ENCODE data around the gene TMEM8B.

- TF ChIP-seq CTCF (IDR thresholded peaks at IDR 0.05; ENCODE audit: poor library complexity, severe bottlenecking) (no peak), EZH2 (IDR thresholded peaks at IDR 0.05; ENCODE audit: borderline replicate concordance, insufficient read depth, low read length, poor library complexity, severe bottlenecking) (no peak), REST (IDR thresholded peaks at IDR 0.05; ENCODE audit: borderline replicate concordance) (no peak), RAD21 (conservative IDR thresholded peaks at IDR 0.05) (no peak), EP300 (conservative IDR thresholded peaks at IDR 0.05; ENCODE audit: poor library complexity, severe bottlenecking) (no peak), POLR2AphosphoS5 (IDR thresholded peaks at IDR 0.05) (no peak), TAF1 (IDR thresholded peaks at IDR 0.05; ENCODE audit: low read depth) (no peak)
Measured at GRCh38 chr9:35868933-35869332, 39.9 kb downstream of the TMEM8B start.
